HG03066 (cell line): ENCODE measurements around the gene CPS1.

Source experiments
- ATAC-seq: cut with Tn5 transposase; IDR thresholded peaks from one replicate; pipeline ENCODE4 v1.9.1; 2021; ENCODE audit warnings: low read depth; ENCODE audit not compliant: unreplicated experiment

The CPS1 gene

GRCh38 chr2:210544831-210545230 lies 11.6 kb upstream of the CPS1 start:
- ATAC-seq, result no peak

- no peak for ATAC-seq
Measured at GRCh38 chr2:210546424-210547208, 9.8 kb upstream of the CPS1 start.

- ATAC-seq, result no peak
Measured at GRCh38 chr2:210548031-210548430, 8.4 kb upstream of the CPS1 start.

- no peak for ATAC-seq
Measured at GRCh38 chr2:210548878-210549384, 7.5 kb upstream of the CPS1 start.

- no peak for ATAC-seq
Measured at GRCh38 chr2:210551001-210551400, 5.4 kb upstream of the CPS1 start.

- no peak for ATAC-seq
Measured at GRCh38 chr2:210553373-210553772, 3.0 kb upstream of the CPS1 start.

GRCh38 chr2:210555555-210555954 lies 844 bp upstream of the CPS1 start:
- ATAC-seq, result no peak

GRCh38 chr2:210557721-210558120 lies 1.3 kb downstream of the CPS1 start:
- no peak for ATAC-seq

- ATAC-seq, result no peak
Measured at GRCh38 chr2:210558708-210559107, 2.3 kb downstream of the CPS1 start.

- ATAC-seq, result no peak
Measured at GRCh38 chr2:210559182-210559581, 2.8 kb downstream of the CPS1 start.

- ATAC-seq, result no peak
Measured at GRCh38 chr2:210561475-210561874, 5.1 kb downstream of the CPS1 start.

GRCh38 chr2:210562091-210562490 lies 5.7 kb downstream of the CPS1 start:
- no peak for ATAC-seq

GRCh38 chr2:210562502-210563080 lies 6.2 kb downstream of the CPS1 start:
- no peak for ATAC-seq

GRCh38 chr2:210567279-210567678 lies 10.9 kb downstream of the CPS1 start:
- no peak for ATAC-seq

- ATAC-seq, result no peak
Measured at GRCh38 chr2:210568108-210568507, 11.7 kb downstream of the CPS1 start.

- ATAC-seq, result peak; percentile 92
Measured at GRCh38 chr2:210577263-210578071, 21.1 kb downstream of the CPS1 start.

- ATAC-seq, result no peak
Measured at GRCh38 chr2:210584834-210585233, 28.4 kb downstream of the CPS1 start.

- ATAC-seq, result no peak
Measured at GRCh38 chr2:210586381-210586780, 30.0 kb downstream of the CPS1 start.

GRCh38 chr2:210591663-210592062 lies 35.3 kb downstream of the CPS1 start:
- ATAC-seq, result no peak

- ATAC-seq, result no peak
Measured at GRCh38 chr2:210592726-210593125, 36.3 kb downstream of the CPS1 start.

GRCh38 chr2:210593166-210593565 lies 36.8 kb downstream of the CPS1 start:
- ATAC-seq, result no peak
